ENCODE results near the gene OLIG1. TPM values are rescaled to one million over a fixed set of nuclear protein-coding genes. Genes with fewer than 3 reads are reported as not detected.

The OLIG1 gene
- total RNA-seq, 1 donor from 2014 or later: not detected

DNA sequence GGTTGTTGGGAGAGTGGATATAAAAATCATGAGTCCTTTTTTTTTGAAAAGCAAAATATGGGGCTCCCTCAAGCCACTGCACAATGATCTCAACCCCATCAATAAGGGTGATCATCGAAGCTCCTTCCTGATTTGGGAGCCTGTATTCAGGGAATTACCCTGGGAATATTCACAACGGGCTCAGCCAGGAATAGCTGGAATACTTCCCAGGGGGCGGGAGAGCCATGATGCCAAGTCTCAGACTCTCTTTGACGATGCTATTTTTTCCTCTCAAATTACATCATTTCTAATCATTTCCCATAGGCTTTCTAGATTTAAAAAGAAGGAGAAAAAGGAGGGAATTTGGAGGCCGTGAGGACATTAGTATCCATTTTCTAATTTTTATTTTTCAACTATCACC is 18.4 kb downstream of the OLIG1 start:
- no peak overlapping the region for H3K27ac ChIP-seq
- H3K4me3 ChIP-seq: no peak overlapping the region
- intact Hi-C loops (cut with DNase I): no loop called here
- TF ChIP-seq POLR2A (IDR thresholded peaks at IDR 0.05) (no peak), POLR2AphosphoS5 (IDR thresholded peaks at IDR 0.05; ENCODE audit: insufficient read depth in 1 of 2, low read depth in 1 of 2) (no peak)
- TF ChIP-seq, protein P1, sequence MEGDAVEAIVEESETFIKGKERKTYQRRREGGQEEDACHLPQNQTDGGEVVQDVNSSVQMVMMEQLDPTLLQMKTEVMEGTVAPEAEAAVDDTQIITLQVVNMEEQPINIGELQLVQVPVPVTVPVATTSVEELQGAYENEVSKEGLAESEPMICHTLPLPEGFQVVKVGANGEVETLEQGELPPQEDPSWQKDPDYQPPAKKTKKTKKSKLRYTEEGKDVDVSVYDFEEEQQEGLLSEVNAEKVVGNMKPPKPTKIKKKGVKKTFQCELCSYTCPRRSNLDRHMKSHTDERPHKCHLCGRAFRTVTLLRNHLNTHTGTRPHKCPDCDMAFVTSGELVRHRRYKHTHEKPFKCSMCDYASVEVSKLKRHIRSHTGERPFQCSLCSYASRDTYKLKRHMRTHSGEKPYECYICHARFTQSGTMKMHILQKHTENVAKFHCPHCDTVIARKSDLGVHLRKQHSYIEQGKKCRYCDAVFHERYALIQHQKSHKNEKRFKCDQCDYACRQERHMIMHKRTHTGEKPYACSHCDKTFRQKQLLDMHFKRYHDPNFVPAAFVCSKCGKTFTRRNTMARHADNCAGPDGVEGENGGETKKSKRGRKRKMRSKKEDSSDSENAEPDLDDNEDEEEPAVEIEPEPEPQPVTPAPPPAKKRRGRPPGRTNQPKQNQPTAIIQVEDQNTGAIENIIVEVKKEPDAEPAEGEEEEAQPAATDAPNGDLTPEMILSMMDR (IDR thresholded peaks at IDR 0.05): no peak
- H3K27me3 ChIP-seq: no peaks in the 10 kb centered on the region
- DNase-seq (ENCODE audit: extremely low spot score in 2 of 2): no peak
- no peaks in the 10 kb centered on the region for H3K9me3 ChIP-seq
- H3K4me1 ChIP-seq: no peaks in the 10 kb centered on the region
- H3K36me3 ChIP-seq: no peaks in the 10 kb centered on the region

DNA sequence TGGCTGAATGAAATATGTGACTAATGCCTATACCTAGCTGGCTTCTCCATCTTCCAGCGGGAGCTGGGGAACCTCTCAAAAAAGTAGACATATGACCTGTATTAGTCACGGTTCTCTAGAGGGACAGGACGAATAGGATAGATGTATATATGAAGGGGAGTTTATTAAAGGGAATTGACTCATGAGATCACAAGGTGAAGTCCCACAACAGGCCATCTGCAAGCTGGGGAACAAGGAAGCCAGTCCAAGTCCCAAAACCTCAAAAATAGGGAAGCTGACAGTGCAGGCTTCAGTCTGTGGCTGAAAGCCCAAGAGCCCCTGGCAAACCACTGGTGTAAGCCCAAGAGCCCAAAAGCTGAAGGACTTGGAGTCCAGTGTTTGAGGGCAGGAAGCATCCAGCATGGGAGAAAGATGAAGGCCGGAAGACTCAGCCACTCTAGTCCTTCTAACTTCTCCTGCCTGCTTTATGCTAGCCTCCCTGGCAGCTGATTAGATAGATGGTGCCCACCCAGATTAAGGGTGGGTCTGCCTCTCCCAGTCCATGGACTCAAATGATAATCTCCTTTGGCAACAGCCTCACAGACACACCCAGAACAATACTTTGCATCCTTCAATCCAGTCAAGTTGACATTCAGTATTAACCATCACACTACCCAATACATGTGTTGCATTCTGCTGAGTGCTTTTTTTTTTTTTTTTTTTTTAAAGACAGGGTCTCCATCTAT is 19.6 kb downstream of the OLIG1 start:
- Histone ChIP-seq H3K36me3 (no peaks in the 10 kb centered on the region), H3K27me3 (no peaks in the 10 kb centered on the region), H3K4me3 (no peak overlapping the region), H3K4me1 (no peaks in the 10 kb centered on the region), H3K27ac (no peak overlapping the region), H3K9me3 (no peaks in the 10 kb centered on the region)
- intact Hi-C loops (cut with DNase I): no loop called here
- no peak for DNase-seq (ENCODE audit: extremely low spot score in 2 of 2)
- no peak for TF ChIP-seq POLR2AphosphoS5 (IDR thresholded peaks at IDR 0.05; ENCODE audit: insufficient read depth in 1 of 2, low read depth in 1 of 2)

DNA sequence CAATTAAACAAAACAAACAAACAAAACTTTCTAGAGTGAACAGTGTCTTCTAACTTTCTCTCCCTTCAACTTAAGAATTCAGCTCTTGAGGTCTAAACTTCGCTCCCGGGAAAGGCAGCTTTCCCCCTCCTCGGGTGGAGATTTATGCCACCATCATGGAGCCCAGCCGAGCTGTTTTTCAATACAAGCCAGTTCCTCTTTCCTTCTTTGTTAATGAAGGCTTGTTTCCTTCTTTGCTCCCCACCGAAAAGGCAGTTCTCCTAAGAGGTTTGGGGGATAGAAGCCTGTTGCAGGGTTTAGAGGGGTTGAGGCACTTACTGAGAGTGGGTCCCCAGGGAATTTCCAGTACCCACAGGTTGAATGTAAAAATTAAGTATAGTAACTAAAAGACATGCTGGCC is 26.5 kb downstream of the OLIG1 start:
- no peak for DNase-seq (ENCODE audit: extremely low spot score in 2 of 2)
- Histone ChIP-seq H3K36me3 (no peaks in the 10 kb centered on the region), H3K27me3 (no peaks in the 10 kb centered on the region), H3K4me1 (no peaks in the 10 kb centered on the region), H3K27ac (no peak overlapping the region), H3K4me3 (no peak overlapping the region), H3K9me3 (no peaks in the 10 kb centered on the region)
- intact Hi-C loops (cut with DNase I): no loop called here
- TF ChIP-seq, protein P1 (IDR thresholded peaks at IDR 0.05): no peak
- TF ChIP-seq POLR2AphosphoS5 (IDR thresholded peaks at IDR 0.05; ENCODE audit: insufficient read depth in 1 of 2, low read depth in 1 of 2) (no peak), POLR2A (IDR thresholded peaks at IDR 0.05) (no peak)

DNA sequence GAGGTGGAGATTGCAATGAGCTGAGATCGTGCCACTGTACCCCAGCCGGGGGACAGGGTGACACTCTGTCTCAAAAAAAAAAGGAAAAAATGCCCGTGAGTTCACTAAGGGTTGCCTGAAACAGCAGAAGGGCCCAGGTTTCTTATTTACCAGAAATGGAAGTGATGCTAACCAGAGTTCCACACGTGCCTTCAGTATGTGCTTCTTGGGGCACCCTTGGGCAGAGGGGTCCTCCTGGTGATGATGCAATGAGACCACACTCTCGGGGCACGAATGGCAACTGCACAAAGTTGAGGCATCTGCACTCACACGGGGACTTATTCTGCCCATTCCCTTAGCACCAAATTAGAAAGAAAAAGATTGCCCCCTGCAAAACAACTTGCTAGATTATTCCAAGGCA is 29.2 kb downstream of the OLIG1 start:
- Histone ChIP-seq H3K27ac (no peak overlapping the region), H3K4me3 (no peak overlapping the region), H3K27me3 (no peaks in the 10 kb centered on the region), H3K36me3 (no peaks in the 10 kb centered on the region), H3K4me1 (no peaks in the 10 kb centered on the region), H3K9me3 (no peaks in the 10 kb centered on the region)
- TF ChIP-seq POLR2A (IDR thresholded peaks at IDR 0.05) (no peak), POLR2AphosphoS5 (IDR thresholded peaks at IDR 0.05; ENCODE audit: insufficient read depth in 1 of 2, low read depth in 1 of 2) (no peak)
- TF ChIP-seq, protein P1 (IDR thresholded peaks at IDR 0.05): no peak
- DNase-seq (ENCODE audit: extremely low spot score in 2 of 2): no peak
- intact Hi-C loops (cut with DNase I): no loop called here

DNA sequence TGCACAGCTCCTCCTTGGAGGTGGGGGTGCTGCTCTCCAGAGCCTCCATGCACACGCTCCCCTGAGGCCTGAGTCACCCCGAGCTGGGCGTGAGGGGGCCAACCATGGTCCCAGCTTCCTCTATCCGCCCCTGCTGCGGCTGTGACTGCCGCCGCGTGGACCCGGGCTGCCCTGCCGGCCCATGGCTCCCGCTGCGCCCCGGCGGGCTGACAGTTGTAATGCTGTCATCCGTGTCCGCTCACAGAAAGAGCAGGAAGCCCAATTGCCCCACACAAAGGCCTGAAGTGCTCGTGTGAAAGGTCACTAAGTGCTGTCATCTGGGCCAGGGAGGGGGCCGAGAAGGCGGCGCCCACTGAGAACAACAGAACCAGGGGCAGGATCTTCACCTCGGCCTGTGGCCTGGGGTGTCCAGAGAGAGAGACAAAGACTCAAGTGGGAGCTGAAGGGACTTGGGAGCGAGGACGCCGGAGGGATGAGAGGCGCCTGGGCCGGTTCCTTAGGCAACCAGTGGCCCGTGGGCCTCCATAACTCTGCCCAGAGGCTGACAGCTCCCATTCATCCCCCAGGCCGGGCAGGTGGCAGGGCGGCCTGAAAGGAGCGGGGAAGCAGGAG is 31.5 kb downstream of the OLIG1 start:
- intact Hi-C loops (cut with DNase I): no loop called here
- H3K4me1 ChIP-seq: no peaks in the 10 kb centered on the region
- H3K4me3 ChIP-seq: no peak overlapping the region
- no peak for DNase-seq (ENCODE audit: extremely low spot score in 2 of 2)
- H3K9me3 ChIP-seq: no peaks in the 10 kb centered on the region
- H3K36me3 ChIP-seq: no peaks in the 10 kb centered on the region
- H3K27ac ChIP-seq: no peak overlapping the region
- H3K27me3 ChIP-seq: no peaks in the 10 kb centered on the region
- TF ChIP-seq POLR2AphosphoS5 (IDR thresholded peaks at IDR 0.05; ENCODE audit: insufficient read depth in 1 of 2, low read depth in 1 of 2) (no peak), POLR2A (IDR thresholded peaks at IDR 0.05) (no peak)
- TF ChIP-seq, protein P1 (IDR thresholded peaks at IDR 0.05): no peak
